Ovary (tissue), 9 donors: Measurements from ENCODE around the gene PDXP. TPM values are rescaled to one million over a fixed set of nuclear protein-coding genes. Genes with fewer than 3 reads are reported as not detected.
"Not testable (repeated sequence)": the region's sequence is repeated elsewhere in the genome, so short reads cannot be mapped to it uniquely, and the experiment has no call there.

Source experiments
- DNase-seq, 5 donors: peaks; one replicate each; pipeline ENCODE4 v3.0.0-alpha.2; 2019 to 2020
- H3K27ac ChIP-seq, 2 donors: fragments of 200-600 bp; one replicate each; pipeline versions ENCODE4 v1.5.1 to v1.8.0; 2019 to 2022
- H3K27me3 ChIP-seq: fragments of 200-600 bp; one replicate; pipeline ENCODE4 v1.8.0; 2022
- H3K36me3 ChIP-seq: fragments of 200-600 bp; sonication (generic); one replicate; pipeline ENCODE4 v1.5.1; 2019
- H3K4me1 ChIP-seq: one replicate; pipeline ENCODE4 v1.8.1; 2013; ENCODE audit warnings: mild to moderate bottlenecking, moderate library complexity; ENCODE audit not compliant: insufficient read depth
- H3K4me3 ChIP-seq: fragments of 200-600 bp; sonication (generic); one replicate; pipeline ENCODE4 v1.5.1; 2017
- H3K9me3 ChIP-seq, 2 donors: fragments of 200-600 bp in 1 of 2; sonication (generic) in 1 of 2; one replicate each; pipeline versions ENCODE4 v1.5.1 to v1.8.1; 2013 to 2019; ENCODE audit warnings: mild to moderate bottlenecking in 1 of 2, moderate library complexity in 1 of 2
- EP300 ChIP-seq: sonication (generic); formaldehyde crosslinking; IDR thresholded peaks from one replicate; pipeline ENCODE4 v1.6.1; 2017; ENCODE audit warnings: antibody characterized with exemption
- POLR2A ChIP-seq: fragments of 450-650 bp; IDR thresholded peaks from one replicate; pipeline ENCODE4 v1.6.1; 2017; ENCODE audit warnings: antibody characterized with exemption, mild to moderate bottlenecking, moderate library complexity
- WGBS, 3 donors: extraction: QIAGEN DNeasy Blood & Tissue Kit in 1 of 3; methylation state at CpG; one replicate each; pipeline versions ENCODE4 v1.1.5 to v1.1.7; 2013 to 2017; 5-methylcytosine and 5-hydroxymethylcytosine counted together
- intact Hi-C, 4 donors: fragments of 100-400 bp; cut with DNase I; formaldehyde crosslinking; loops; one replicate each; pipeline versions ENCODE4 v1.11.0 to v1.15.1; 2022 to 2023
- polyA plus RNA-seq, 2 donors: library from polyadenylated mRNA; stranded (reverse); fragments of 200-250 nt in 1 of 2; fragments of 350-450 nt in 1 of 2; fragmentation: Illumina TruSeq in 1 of 2; extraction: RNeasy Lipid Tissue Mini Kit (QIAGEN cat#74804) in 1 of 2; gene quantifications; one replicate each; pipeline ENCODE4 v1.2.3, GENCODE V29; 2013 to 2014
- total RNA-seq, 7 donors: library from RNA; depleted of rRNA in 2 of 7; stranded (reverse); fragments of >200 nt in 2 of 7; fragmentation: NEBNext Ultra II Directional in 3 of 7; extraction: Animal tissue kit (Norgen Biotek cat#: 25700) in 3 of 7; gene quantifications; one replicate each; pipeline versions ENCODE4 v1.1.0 to v1.2.4, GENCODE V29; 2016 to 2023
- TF ChIP-seq, protein P1 (sequence below), 3 donors: fragments of 450-650 bp in 2 of 3; fragments of 200-600 bp in 1 of 3; IDR thresholded peaks; one replicate each; pipeline versions ENCODE4 v1.5.1 to v1.8.0; 2016 to 2022; ENCODE audit warnings: antibody characterized with exemption in 3 of 3, mild to moderate bottlenecking in 1 of 3
- donor health status: DM: no; HTN: no; CAD: no; lungs with moderate emphysema.
- donor health status: DM: no; HTN: no; CAD: no.
- donor health status: Bipolar disorder and iron deficiency.
- donor health status: DM: yes; HTN: yes; CAD: no.
- donor health status: DM: no; HTN: no; CAD: no.
- donor health status: DM: yes; HTN: yes; CAD: no.

Gene PDXP
- total and polyA plus RNA-seq, 9 donors: 8.1 to 15.9 (median 12.7) TPM

GRCh38 chr22:37686002-37686982, 27.8 kb downstream of the PDXP start, which contains the start of gene NOL12:
Gene NOL12 (plus strand): TSS chr22:37686343. CDS start chr22:37686393, 50 bp downstream.
- Histone ChIP-seq H3K36me3 (no peaks in the 10 kb centered on the region), H3K27ac (peak within 1 kb of the TSS; percentile 76 to 82), H3K4me1 (peaks cover 2% of the 10 kb centered on the region), H3K4me3 (peak within 1 kb of the TSS; percentile 73), H3K27me3 (no peaks in the 10 kb centered on the region), H3K9me3 (no peaks in the 10 kb centered on the region)
- intact Hi-C loops: loop anchor here in 1 of 4 donors (10.0 kb wide), 1 partner anchor 89 kb away; no protein-coding TSS in a partner anchor
- peak; percentile 71 to 88 (median 79) for DNase-seq
- WGBS, 3 donors: 1% methylated on average over 62 of the region's 62 CpGs
- TF ChIP-seq POLR2A (peak; percentile 57), EP300 (no peak)
- TF ChIP-seq, protein P1, sequence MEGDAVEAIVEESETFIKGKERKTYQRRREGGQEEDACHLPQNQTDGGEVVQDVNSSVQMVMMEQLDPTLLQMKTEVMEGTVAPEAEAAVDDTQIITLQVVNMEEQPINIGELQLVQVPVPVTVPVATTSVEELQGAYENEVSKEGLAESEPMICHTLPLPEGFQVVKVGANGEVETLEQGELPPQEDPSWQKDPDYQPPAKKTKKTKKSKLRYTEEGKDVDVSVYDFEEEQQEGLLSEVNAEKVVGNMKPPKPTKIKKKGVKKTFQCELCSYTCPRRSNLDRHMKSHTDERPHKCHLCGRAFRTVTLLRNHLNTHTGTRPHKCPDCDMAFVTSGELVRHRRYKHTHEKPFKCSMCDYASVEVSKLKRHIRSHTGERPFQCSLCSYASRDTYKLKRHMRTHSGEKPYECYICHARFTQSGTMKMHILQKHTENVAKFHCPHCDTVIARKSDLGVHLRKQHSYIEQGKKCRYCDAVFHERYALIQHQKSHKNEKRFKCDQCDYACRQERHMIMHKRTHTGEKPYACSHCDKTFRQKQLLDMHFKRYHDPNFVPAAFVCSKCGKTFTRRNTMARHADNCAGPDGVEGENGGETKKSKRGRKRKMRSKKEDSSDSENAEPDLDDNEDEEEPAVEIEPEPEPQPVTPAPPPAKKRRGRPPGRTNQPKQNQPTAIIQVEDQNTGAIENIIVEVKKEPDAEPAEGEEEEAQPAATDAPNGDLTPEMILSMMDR (IDR thresholded peaks at IDR 0.05): peak in 1 of 3 donors; percentile 35

DNA sequence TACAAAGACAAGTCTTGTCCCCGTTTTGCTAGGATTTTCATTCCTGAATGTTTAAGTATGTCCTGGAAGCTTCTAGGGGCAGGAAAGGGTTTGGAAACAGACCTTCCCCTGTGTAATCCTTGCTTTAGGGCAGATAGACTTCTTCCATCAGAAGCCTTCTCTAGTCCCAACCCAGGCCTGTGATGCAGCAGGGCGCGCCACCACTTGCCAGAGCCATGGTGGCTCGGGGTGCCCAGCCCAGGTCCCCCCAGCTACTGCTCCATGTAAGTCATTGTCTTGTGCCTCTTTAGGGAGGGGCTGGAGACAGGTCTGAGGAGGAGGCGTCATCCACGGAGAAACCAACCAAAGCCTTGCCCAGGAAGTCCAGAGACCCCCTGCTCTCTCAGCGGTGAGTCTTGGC, 31.9 kb downstream of the PDXP start:
- Histone ChIP-seq H3K36me3 (no peaks in the 10 kb centered on the region), H3K9me3 (no peaks in the 10 kb centered on the region), H3K4me3 (no peak overlapping the region), H3K27me3 (no peaks in the 10 kb centered on the region), H3K27ac (no peak overlapping the region), H3K4me1 (peaks cover 2% of the 10 kb centered on the region)
- 88 to 95% (median 92%) methylated on average over 7 of the region's 7 CpGs for WGBS, 3 donors
- intact Hi-C loops: no loop called here
- DNase-seq: no peak
- no peak for TF ChIP-seq POLR2A

DNA sequence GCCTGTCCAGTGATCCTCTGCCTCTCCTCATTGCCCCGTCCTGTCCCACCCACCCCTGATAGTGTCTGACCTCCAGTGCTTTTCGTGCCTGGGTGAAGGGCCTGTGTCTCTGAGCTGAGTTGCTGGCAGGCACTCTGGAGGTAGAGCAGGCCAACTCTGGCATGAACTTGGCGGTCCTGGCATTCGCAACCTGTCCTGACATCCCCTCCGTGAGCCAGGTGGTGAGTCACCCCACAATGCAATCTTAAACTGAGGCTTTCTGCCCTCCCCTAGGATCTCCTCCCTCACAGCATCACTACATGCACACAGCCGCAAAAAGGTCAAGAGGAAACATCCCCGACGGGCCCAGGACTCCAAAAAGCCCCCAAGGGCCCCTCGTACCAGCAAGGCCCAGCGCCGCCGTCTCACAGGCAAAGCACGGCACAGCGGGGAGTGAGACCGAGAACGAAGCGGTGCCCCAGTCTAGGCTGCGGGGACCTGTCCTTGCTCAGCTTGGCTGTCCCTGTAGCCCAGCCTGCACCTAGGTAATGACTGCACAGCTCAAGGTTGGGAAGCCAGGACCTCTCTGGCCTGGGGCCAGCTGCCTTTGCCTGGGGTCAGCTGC, 32.5 kb downstream of the PDXP start:
- H3K4me3 ChIP-seq: no peak overlapping the region
- no peak for TF ChIP-seq POLR2A
- no peak overlapping the region for H3K27ac ChIP-seq
- DNase-seq: no peak
- no peaks in the 10 kb centered on the region for H3K9me3 ChIP-seq
- 87 to 89% (median 89%) methylated on average over 17 to 18 of the region's 18 CpGs for WGBS, 3 donors
- H3K4me1 ChIP-seq: peaks cover 4% of the 10 kb centered on the region
- H3K27me3 ChIP-seq: no peaks in the 10 kb centered on the region
- H3K36me3 ChIP-seq: no peaks in the 10 kb centered on the region
- intact Hi-C loops: no loop called here

GRCh38 chr22:37692627-37693285, 34.2 kb downstream of the PDXP start:
- TF ChIP-seq, protein P1 (IDR thresholded peaks at IDR 0.05): no peak
- TF ChIP-seq EP300 (no peak), POLR2A (no peak)
- 87 to 94% (median 90%) methylated on average over 15 of the region's 15 CpGs for WGBS, 3 donors
- no peak overlapping the region for H3K4me3 ChIP-seq
- intact Hi-C loops: no loop called here
- no peaks in the 10 kb centered on the region for H3K36me3 ChIP-seq
- H3K27ac ChIP-seq: no peak overlapping the region
- no peak for DNase-seq
- no peaks in the 10 kb centered on the region for H3K27me3 ChIP-seq
- H3K9me3 ChIP-seq: no peaks in the 10 kb centered on the region
- peaks cover 6% of the 10 kb centered on the region for H3K4me1 ChIP-seq

DNA sequence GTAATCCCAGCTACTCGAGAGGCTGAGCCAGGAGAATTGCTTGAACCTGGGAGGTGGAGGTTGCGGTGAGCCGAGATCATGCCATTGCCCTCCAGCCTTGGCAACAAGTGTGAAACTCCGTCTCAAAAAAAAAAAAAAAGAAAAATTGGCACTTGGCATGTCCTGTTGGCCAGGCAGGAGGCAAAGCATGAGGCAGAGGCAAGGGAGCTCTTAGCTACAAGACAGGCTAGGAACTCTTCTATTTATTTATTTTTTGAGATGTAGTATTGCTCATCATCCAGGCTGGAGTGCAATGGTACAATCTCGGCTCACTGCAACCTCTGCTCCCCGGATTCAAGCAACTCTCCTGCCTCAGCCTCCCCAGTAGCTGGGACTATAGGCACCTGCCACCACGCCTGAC, 35.6 kb downstream of the PDXP start:
- H3K36me3 ChIP-seq, H3K27ac ChIP-seq, DNase-seq, H3K27me3 ChIP-seq, H3K4me1 ChIP-seq, intact Hi-C loops, H3K9me3 ChIP-seq, H3K4me3 ChIP-seq: not testable (repeated sequence)
- WGBS, 3 donors: 86 to 93% (median 91%) methylated on average over 7 of the region's 7 CpGs

DNA sequence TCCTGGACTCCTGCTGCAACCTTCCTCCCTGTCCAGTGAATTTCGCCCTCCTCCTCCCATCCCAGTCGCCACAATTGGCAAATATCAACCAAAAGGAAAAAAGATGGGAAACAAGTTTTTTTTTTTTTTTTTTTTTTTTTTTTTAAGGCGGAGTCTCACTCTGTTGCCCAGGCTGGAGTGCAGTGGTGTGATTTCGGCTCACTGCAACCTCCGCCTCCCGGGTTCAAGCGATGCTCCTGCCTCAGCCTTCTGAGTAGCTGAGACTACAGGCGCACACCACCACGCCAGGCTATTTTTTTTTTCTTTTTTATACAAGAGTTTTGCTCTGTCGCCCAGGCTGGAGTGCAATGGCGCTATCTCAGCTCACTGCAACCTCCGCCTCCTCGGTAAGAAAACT, 37.7 kb downstream of the PDXP start:
- H3K9me3 ChIP-seq, H3K4me1 ChIP-seq, DNase-seq, H3K27ac ChIP-seq, H3K27me3 ChIP-seq, H3K36me3 ChIP-seq, intact Hi-C loops: not testable (repeated sequence)
- 15 to 22% (median 22%) methylated on average over 13 of the region's 13 CpGs for WGBS, 3 donors
- H3K4me3 ChIP-seq: peak overlapping the region; percentile 9
